Activated CD4-positive, CD25-positive, alpha-beta regulatory T cell treated with anti-CD3 and anti-CD28 coated beads, Interleukin-2, amount 50 U/mL, for 72 hours (primary cell): ENCODE data around the gene DDB1.

Experiments used
- DNase-seq: peaks from one replicate; pipeline ENCODE4 v3.0.0; 2021

Gene DDB1

GRCh38 chr11:61354208-61354607 lies 21.3 kb upstream of the DDB1 start:
- DNase-seq: no peak

GRCh38 chr11:61353131-61354067 lies 20.5 kb upstream of the DDB1 start:
- DNase-seq: no peak

GRCh38 chr11:61352038-61352437 lies 19.1 kb upstream of the DDB1 start:
- no peak for DNase-seq

GRCh38 chr11:61350803-61351202 lies 17.9 kb upstream of the DDB1 start:
- no peak for DNase-seq

DNA sequence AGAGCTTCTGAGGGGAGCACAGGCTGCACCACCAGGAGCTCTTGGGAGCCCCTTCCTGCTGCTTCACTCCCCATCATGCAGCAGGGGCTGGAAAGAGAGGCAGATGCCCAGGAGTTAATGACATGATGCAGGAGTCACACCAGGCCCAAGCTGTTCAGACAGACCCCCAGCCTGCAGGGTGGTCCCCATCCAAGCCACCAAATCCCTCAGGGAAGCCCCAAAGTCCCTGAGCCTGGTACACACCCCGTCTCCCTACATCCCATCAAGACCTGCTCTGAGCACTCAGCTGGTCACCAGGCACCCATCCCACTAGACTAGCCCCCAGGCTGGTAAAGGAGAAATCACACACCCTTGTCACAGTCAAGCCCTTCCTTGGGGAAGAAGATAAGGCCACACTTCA lies 17.4 kb upstream of the DDB1 start:
- DNase-seq: no peak

- no peak for DNase-seq
Measured at GRCh38 chr11:61349916-61350315, 17.0 kb upstream of the DDB1 start.

GRCh38 chr11:61349189-61349751 lies 16.4 kb upstream of the DDB1 start:
- no peak for DNase-seq

GRCh38 chr11:61347916-61348461 lies 15.1 kb upstream of the DDB1 start:
- no peak for DNase-seq

DNA sequence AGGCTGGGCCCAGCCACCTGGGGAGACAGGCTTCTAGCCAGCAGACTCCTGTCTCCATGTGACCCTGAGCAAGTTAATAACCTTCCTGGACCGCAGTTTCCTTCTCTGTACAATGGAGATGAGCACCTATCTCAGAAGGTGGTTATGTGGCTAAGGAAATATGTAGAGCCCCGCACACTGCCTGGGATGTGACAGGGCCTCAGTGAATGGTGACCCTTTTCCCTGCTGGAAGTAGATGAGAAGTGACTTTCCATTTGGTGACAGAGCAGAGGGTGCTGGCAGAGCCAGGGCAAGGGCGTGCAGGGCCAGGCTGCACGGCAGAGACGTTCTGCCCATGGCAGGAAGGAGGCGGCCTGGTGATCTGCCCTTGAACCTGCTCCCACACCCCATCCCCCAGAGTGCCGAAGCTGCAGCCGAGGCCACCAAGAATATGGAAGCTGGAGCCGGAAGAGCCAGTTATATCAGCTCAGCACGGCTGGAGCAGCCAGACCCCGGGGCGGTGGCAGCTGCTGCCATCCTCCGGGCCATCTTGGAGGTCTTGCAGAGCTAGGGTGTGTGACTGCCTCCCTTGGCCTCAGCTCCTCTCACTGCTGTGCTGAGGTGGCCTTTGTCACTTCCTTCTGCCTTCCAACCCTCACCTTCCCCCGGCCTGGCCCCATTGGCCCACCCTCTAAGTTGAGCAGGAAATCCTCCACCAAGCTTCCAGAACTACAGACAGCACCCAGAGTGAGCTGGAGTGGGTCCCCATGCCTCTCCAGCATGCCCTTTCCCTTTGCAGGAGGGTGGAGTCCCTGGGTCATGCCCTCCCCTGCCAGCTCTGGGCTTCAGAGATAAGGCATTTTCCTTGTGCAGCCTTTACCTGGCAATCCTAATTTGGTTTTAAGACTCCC lies 13.3 kb upstream of the DDB1 start:
- no peak for DNase-seq

GRCh38 chr11:61345170-61345610 lies 12.3 kb upstream of the DDB1 start:
- DNase-seq: no peak

DNA sequence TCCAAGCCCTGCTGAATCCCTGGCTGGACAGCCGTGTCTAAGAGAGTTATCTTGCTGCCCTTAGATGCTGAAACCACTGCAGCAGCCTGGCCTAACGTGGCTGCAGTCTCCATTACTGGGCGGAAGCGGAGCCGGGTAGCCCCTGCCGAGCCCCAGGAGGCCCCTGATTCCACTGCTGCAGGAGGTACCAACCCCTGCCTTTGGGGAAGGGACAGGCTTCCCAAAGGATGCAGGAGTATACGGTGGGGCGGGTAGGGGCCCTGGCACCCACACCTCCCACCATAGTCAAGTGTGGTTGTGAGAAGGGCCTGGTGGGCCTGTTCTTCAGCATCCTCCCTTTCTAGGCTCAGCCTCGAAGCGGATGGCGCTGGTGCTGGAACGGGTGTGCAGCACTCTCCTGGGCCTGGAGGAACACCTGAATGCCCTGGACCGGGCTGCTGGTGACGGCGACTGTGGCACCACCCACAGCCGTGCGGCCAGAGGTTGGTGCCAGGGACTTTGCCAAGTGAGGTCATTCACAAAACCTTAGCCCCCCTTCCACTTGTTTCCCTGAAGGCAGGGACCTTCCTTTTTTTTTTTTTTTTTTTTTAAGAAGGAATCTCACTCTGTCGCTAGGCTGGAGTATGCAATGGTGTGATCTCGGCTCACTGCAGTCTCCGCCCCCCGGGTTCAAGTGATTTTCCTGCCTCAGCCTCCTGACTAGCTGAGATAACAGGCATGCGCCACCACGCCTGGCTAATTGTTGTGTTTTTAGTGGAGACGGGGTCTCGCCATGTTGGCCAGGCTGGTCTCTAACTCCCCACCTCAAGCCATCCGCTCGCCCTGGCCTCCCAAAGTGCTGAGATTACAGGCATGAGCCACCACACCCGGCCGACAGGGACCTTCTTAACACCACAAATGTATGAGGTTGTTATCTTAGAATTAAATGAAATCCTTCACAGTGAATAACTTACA lies 11.2 kb upstream of the DDB1 start:
- DNase-seq: no peak

- no peak for DNase-seq
Measured at GRCh38 chr11:61342207-61342803, 9.4 kb upstream of the DDB1 start.

DNA sequence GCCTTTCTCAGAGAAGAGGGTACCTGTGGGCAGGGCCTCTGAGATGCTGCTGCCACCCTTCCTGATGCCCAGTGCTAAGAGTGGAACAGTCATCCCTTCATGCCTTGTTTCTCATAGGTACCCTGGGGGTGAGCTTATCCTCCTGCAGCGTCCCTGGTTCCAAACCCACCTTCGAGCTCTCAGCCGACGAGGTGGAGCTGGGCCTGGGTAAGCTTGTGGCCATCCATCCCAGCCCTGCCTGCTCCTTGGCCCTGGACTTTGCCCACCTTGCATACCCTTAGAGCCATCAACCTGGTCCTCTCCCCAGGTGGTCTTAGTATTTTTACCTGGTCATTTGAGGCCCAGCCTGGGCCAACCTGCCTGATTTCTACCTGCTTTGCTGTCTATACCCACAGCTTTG lies 8.8 kb upstream of the DDB1 start:
- no peak for DNase-seq

DNA sequence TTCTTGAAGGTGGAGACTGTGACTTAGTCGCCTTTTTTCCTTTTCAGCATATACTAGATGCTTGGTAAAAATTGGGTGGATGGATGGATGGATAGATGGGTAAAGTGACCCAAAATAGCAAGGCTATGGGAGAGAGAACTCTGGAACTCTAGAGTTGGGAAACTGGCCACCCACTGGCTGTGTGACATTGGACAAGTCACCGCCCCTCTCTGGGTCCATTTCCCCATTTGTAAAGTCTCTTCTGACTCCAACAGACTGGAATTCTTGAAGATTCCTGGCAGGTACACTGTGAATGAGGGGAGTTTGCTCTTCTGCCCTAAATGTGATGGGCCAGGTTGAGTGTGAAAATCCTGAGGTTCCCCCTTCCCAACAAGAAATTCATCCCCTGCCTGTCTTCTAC lies 8.1 kb upstream of the DDB1 start:
- DNase-seq: no peak

DNA sequence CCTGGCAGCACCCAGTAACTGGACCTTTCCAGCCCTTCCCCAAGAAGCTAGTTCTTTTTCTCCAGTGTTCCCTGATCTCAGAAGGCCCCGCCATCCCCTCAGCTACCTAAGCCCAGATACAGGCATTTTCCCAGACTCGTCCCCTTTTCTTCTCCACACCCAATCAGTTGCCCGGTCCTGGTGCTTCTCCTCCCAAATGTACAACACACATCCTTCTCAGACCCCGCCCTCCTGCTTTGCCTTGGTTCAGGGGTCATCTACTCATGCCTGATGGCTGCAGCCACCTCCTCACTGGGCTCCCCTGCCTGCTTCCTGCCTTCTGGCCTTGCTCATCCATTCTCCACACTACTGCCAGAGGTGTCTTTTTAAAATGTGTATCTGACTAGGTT lies 6.6 kb upstream of the DDB1 start:
- DNase-seq: no peak

DNA sequence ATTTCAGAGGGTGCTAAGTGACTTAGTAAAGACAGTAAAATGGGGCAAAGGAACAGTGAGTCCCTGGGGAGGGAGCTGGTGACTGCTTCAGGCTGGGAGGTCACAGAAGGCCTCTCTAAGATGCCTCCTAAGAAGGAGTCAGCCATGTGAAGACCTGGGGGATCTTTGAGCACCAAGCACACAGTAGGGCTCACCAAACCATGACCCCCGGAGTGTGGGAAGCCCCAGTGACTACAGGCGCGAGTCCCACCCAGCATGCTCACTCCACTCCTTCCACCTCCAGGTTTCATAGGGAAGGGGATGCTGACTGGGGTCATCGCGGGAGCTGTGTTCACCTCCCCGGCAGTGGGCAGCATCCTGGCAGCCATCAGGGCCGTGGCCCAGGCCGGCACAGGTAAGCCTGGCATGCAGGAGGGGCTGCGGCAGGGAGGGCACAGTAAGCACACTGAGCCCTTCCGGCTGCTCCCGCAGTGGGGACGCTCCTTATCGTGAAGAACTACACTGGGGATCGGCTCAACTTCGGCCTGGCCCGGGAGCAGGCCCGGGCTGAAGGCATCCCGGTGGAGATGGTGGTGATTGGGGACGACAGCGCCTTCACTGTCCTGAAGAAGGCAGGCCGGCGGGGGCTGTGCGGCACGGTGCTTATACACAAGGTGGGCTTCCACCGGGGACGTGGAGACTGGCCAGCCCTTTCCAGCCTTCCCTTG lies 6.0 kb upstream of the DDB1 start:
- no peak for DNase-seq

DNA sequence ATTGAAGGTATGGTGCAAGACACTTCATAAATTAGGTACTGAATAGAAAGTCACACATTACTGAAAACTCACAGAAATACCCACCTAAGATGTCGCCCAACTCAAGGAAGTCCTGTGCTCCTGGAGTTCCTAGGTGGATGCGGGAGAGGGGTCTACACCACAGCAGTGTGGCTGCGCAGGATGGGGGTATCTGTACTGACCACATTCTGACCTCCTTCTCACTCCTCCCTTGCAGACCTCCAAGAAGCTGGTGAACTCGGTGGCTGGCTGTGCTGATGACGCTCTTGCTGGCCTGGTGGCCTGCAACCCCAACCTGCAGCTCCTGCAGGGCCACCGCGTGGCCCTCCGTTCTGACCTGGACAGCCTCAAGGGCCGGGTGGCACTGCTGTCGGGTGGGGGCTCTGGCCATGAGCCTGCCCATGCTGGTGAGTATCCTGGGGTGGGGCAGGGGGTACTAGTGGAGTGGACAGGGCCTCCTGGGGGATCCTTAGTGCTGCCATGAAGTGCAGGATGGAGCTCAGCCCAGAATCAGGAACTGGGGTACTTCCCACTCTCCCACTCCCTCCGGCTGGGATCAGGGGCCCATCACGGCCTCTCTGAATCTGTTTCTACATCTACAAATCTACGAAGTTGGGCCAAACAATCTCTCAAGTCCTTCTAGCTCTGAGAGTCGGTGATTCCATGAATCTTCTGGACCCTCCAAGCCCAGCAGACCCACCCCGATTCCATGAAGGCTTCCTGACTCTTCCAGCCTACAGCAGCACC lies 5.0 kb upstream of the DDB1 start:
- no peak for DNase-seq

DNA sequence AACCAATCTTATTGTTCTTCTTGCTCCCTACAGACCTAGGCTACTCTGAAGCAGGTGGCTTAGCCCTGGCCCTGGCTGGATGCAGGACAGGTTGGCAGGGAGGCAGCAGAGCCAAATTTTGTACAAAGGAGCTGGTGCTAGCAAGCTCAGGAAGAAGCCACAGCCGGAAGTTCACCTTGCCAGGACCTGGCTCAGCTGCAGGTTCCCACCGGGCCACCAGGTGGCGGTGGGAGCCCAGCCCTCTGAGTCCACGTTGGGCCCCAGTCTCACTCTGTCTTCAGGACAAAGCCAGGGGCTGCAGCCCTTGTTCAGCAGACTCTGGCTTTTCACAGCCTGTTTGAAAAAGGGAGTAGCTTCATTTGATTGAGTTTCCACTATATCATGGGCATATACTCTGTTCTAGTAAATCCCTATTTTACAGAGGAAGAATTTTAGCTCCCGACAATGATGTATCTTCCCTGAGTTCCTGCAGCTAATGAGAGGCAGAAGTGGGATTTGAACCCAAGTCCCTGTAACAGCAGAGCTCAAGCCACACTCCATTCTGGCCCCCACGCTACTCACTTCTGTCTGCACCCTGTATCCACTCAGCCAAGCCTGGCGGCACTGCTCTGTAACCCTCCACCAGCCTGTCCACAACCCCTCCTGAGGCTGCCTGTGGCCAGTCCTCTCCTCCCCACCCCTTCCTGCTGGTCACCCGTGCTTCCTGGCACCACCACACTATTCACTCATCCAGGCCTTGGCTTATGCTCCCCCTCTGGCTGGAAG lies 3.4 kb upstream of the DDB1 start:
- peak; percentile 84 for DNase-seq

- no peak for DNase-seq
Measured at GRCh38 chr11:61335355-61335710, 2.4 kb upstream of the DDB1 start.
